ENCODE data around the gene GAS2L2. TPM values are rescaled to one million over a fixed set of nuclear protein-coding genes. Genes with fewer than 3 reads are reported as not detected.

The GAS2L2 gene
- total and polyA plus RNA-seq, 2 of the 8 experiments (the other 6 are each of a cell fraction or from before 2014, with no cell fraction given) = 0.09 to 0.13 TPM

GRCh38 chr17:35797918-35798317 lies 44.9 kb upstream of the GAS2L2 start (continued):
- TF ChIP-seq TCF12 (IDR thresholded peaks at IDR 0.05; ENCODE audit: low read depth, low read length) (no peak), FOSL1 (IDR thresholded peaks at IDR 0.05; ENCODE audit: insufficient read depth, low read depth, low read length) (no peak), JUND (IDR thresholded peaks at IDR 0.05; ENCODE audit: low read length) (no peak), CBX5 (IDR thresholded peaks at IDR 0.05; ENCODE audit: low read depth, low read length) (no peak), BCL11A (IDR thresholded peaks at IDR 0.05; ENCODE audit: low read depth in 2 of 2, low read length in 2 of 2) (no peak)
